Measurements from ENCODE around the gene KRT75. TPM values are rescaled to one million over a fixed set of nuclear protein-coding genes. Genes with fewer than 3 reads are reported as not detected.

The KRT75 gene
- total RNA-seq, 1 experiment from 2014 or later, result not detected

GRCh38 chr12:52405922-52406385, 28.2 kb downstream of the KRT75 start, which contains the start of gene KRT82:
KRT82 (minus strand) TSS chr12:52406335; CDS start chr12:52406277, 58 bp downstream.
- H3K23ac ChIP-seq (ENCODE audit: insufficient read length, low read depth, low read length), result no peak within 1 kb of the TSS
- no peak within 1 kb of the TSS for H2BK15ac ChIP-seq (ENCODE audit: low read depth, low read length)
- no peaks in the 10 kb centered on the region for H4K20me1 ChIP-seq (ENCODE audit: control insufficient read depth, insufficient read depth, insufficient read length)
- H4K91ac ChIP-seq (ENCODE audit: insufficient read length, low read depth, low read length), result no peak within 1 kb of the TSS
- no peaks in the 10 kb centered on the region for H3K23me2 ChIP-seq (ENCODE audit: insufficient read length, low read depth, low read length, poor library complexity, severe bottlenecking)
- H2BK5ac ChIP-seq (ENCODE audit: insufficient read length, low read length), result no peak within 1 kb of the TSS
- peaks cover 1% of the 10 kb centered on the region; the same call in 1 of the 2 replicates for H3K4me1 ChIP-seq (ENCODE audit: insufficient read depth, low read length)
- H2BK120ac ChIP-seq (ENCODE audit: low read depth, low read length, poor library complexity, severe bottlenecking), result no peak within 1 kb of the TSS
- no peak within 1 kb of the TSS for H2BK12ac ChIP-seq (ENCODE audit: insufficient read length, low read depth, low read length)
- Mint-ChIP-seq H3K4me3 (no peak within 1 kb of the TSS), H3K27me3 (ENCODE audit: low read depth) (peaks cover 5% of the 10 kb centered on the region; the same call in 1 of the 2 replicates), H3K36me3 (ENCODE audit: insufficient read depth in 1 of 3, low read depth in 3 of 3) (peaks cover 2 to 5% (median 2%) of the 10 kb centered on the region in 3 experiments; a peak in 4 of 7 replicates), H3K27ac (no peak within 1 kb of the TSS; a peak in 1 of 7 replicates), H3K9me3 (peaks cover 13 to 14% of the 10 kb centered on the region in 2 experiments), H3K4me1 (peaks cover 10 to 13% of the 10 kb centered on the region in 2 experiments)
- H3K79me1 ChIP-seq (ENCODE audit: insufficient read depth, low read depth, low read length, poor library complexity, severe bottlenecking), result no peaks in the 10 kb centered on the region
- H3T11ph ChIP-seq (ENCODE audit: low read length), result no peak within 1 kb of the TSS
- no peaks in the 10 kb centered on the region for H3K9me3 ChIP-seq (ENCODE audit: control insufficient read depth, low read depth, low read length)
- H2AK5ac ChIP-seq (ENCODE audit: insufficient read length, low read length), result no peak within 1 kb of the TSS
- H3K18ac ChIP-seq (ENCODE audit: insufficient read length, low read depth, low read length), result no peak within 1 kb of the TSS
- H3K4me2 ChIP-seq (ENCODE audit: insufficient read depth, insufficient read length, low read length), result no peak within 1 kb of the TSS
- TF ChIP-seq CTCF (conservative IDR thresholded peaks at IDR 0.05), result no peak
- no peak within 1 kb of the TSS for H3K27ac ChIP-seq (ENCODE audit: insufficient read length, low read depth, low read length)
- whole genome bisulfite sequencing (ENCODE audit: extremely low coverage, insufficient read length, low lambda C conversion rate), result no CpG with 5 or more reads among the region's 14 CpGs
- no peaks in the 10 kb centered on the region for H3K79me2 ChIP-seq (ENCODE audit: insufficient read depth, low read length)
- no peak within 1 kb of the TSS for H4K8ac ChIP-seq (replicated peaks; ENCODE audit: insufficient read length, low read depth, low read length)
- DNase-seq, result no peak
- H4K5ac ChIP-seq (ENCODE audit: insufficient read length, low read depth, low read length), result no peak within 1 kb of the TSS
- no peak within 1 kb of the TSS for H3K14ac ChIP-seq (ENCODE audit: insufficient read depth, low read length)
- H3K9ac ChIP-seq (ENCODE audit: extremely low read depth, insufficient read length, low read length), result no peak within 1 kb of the TSS
- H3K4ac ChIP-seq (ENCODE audit: low read depth, low read length), result no peak within 1 kb of the TSS
- H3K27me3 ChIP-seq (ENCODE audit: insufficient read depth, low read length), result no peaks in the 10 kb centered on the region; the same call in 1 of the 2 replicates
- H2AFZ ChIP-seq (ENCODE audit: low read length), result no peak within 1 kb of the TSS
- no peak within 1 kb of the TSS for H2BK20ac ChIP-seq (ENCODE audit: low read depth, low read length, poor library complexity, severe bottlenecking)
- no peak within 1 kb of the TSS for H3K56ac ChIP-seq (ENCODE audit: insufficient read length, low read depth, low read length)
